Testis (tissue), 2 donors: ENCODE data around the gene PNPLA5.

ENCODE experiments used
- CTCF ChIP-seq, 3 experiments: fragments of 450-650 bp in 2 of 3; fragments of 200-600 bp in 1 of 3; sonication (generic) in 1 of 3; IDR thresholded peaks; one replicate each; pipeline ENCODE4 v1.5.1; 2016 to 2019; ENCODE audit warnings: antibody characterized with exemption in 3 of 3, mild to moderate bottlenecking in 2 of 3, moderate library complexity in 1 of 3
- POLR2A ChIP-seq: fragments of 450-650 bp; IDR thresholded peaks from one replicate; pipeline ENCODE4 v1.6.1; 2017; ENCODE audit warnings: antibody characterized with exemption, mild to moderate bottlenecking, moderate library complexity

GRCh38 chr22:43886231-43886630, 5.6 kb downstream of the PNPLA5 start:
- TF ChIP-seq CTCF (IDR thresholded peaks at IDR 0.05) (no peak), POLR2A (no peak)
